Measurements from ENCODE around the gene APOL1. TPM values are rescaled to one million over a fixed set of nuclear protein-coding genes. Genes with fewer than 3 reads are reported as not detected.

Gene APOL1
- total and polyA plus RNA-seq, 9 of the 15 experiments (the other 6 are each of a cell fraction or from before 2014, with no cell fraction given) = 2.5 to 9.7 (median 5.6) TPM

- Histone ChIP-seq H3K79me2 (ENCODE audit: control insufficient read depth, insufficient read depth, low read length) (no peaks in the 10 kb centered on the region), H3K9me3 (replicated peaks; ENCODE audit: control insufficient read depth, insufficient read depth, low read depth, low read length) (peaks cover 5% of the 10 kb centered on the region; the same call in 1 of the 2 replicates), H3K4me1 (replicated peaks in 1 of 2; ENCODE audit: control insufficient read depth in 2 of 2, insufficient read depth in 2 of 2, low read length in 2 of 2) (0 out of 5 replicates have a peak, but pooled peaks cover 0 to 4% of the 10 kb centered on the region in 2 experiments), H3K36me3 (ENCODE audit: control insufficient read depth, insufficient read depth, low read length) (no peaks in the 10 kb centered on the region), H3K4me2 (ENCODE audit: insufficient read depth, low read length) (no peak overlapping the region), H4K20me1 (replicated peaks; ENCODE audit: control insufficient read depth, insufficient read depth, low read length) (no peaks in the 10 kb centered on the region), H3K27me3 (ENCODE audit: control insufficient read depth in 2 of 2, insufficient read depth in 2 of 2, low read length in 2 of 2) (no peaks in the 10 kb centered on the region), H3K9me1 (ENCODE audit: control insufficient read depth, insufficient read depth, low read length) (no peaks in the 10 kb centered on the region), H3K4me3 (no peak overlapping the region), H3K9ac (ENCODE audit: insufficient read depth in 1 of 2, low read depth in 2 of 2, low read length in 2 of 2) (no peak overlapping the region), H2AFZ (ENCODE audit: low read depth, low read length) (no peak overlapping the region), H3K27ac (ENCODE audit: extremely low read depth, low read depth, low read length) (no peak overlapping the region)
- ChIA-PET POLR2A (no interaction called here), CTCF (ENCODE audit: low intra/inter-chr PET ratio) (no interaction called here)
- ATAC-seq = no peak
- no peak for DNase-seq (ENCODE audit: extremely low read depth in 1 of 4, low spot score in 3 of 4)
- in situ Hi-C loops (cut with MboI) (no loop called here), intact Hi-C loops (cut with micrococcal nuclease) (no loop called here)
- no peak for FAIRE-seq
- BruUV-seq (replicated peaks) = no TSS peak
- 25% methylated on average over 3 of the region's 3 CpGs for WGBS (ENCODE audit: insufficient coverage, low coverage, missing lambda C conversion rate)
- TF ChIP-seq USF1 (CRISPR knock-in tag; IDR thresholded peaks at IDR 0.05) = no peak
- no peak for TF ChIP-seq DEAF1 (CRISPR knock-in tag; IDR thresholded peaks at IDR 0.05)
- TF ChIP-seq MXI1 (IDR thresholded peaks at IDR 0.05; ENCODE audit: low read depth, low read length) = no peak
- TF ChIP-seq HMGXB4 (CRISPR knock-in tag; IDR thresholded peaks at IDR 0.05) = no peak
- no peak for TF ChIP-seq ZSCAN29 (IDR thresholded peaks at IDR 0.05)
- TF ChIP-seq ZNF395 (CRISPR knock-in tag; IDR thresholded peaks at IDR 0.05) = no peak
- no peak for TF ChIP-seq SFPQ (IDR thresholded peaks at IDR 0.05; ENCODE audit: low read depth, low read length)
- no peak for TF ChIP-seq TRIM28 (IDR thresholded peaks at IDR 0.05)
- no peak for TF ChIP-seq E4F1 (CRISPR knock-in tag; IDR thresholded peaks at IDR 0.05; ENCODE audit: borderline replicate concordance)
- TF ChIP-seq DNMT1 (IDR thresholded peaks at IDR 0.05) = no peak
- TF ChIP-seq KLF10 (CRISPR knock-in tag; IDR thresholded peaks at IDR 0.05) = no peak
Measured at GRCh38 chr22:36246718-36247117, 6.2 kb upstream of the APOL1 start.

All from K562 (cell line).